ENCODE measurements around the gene AP3M1.

AP3M1 gene

DNA sequence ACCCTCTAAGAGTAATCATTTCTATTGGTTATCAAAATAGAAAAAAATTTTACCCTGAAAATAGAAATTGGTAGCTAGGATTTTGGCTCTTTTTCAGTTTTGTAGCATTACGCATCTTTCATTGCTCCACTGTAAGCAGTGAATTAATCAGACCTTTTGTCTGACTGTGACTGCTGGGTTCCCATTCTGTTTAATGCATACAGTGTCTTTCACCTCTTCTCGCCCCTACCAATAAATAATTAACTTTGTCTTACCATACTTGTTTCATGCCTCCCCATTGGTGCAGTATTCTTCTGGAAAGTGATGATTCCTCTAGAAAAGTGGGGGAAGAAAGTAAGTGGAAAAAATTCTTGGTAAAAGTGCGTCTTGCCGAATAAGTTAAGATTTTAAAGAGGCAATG is 73.2 kb downstream of the AP3M1 start:
- DNase-seq, result no peak

DNA sequence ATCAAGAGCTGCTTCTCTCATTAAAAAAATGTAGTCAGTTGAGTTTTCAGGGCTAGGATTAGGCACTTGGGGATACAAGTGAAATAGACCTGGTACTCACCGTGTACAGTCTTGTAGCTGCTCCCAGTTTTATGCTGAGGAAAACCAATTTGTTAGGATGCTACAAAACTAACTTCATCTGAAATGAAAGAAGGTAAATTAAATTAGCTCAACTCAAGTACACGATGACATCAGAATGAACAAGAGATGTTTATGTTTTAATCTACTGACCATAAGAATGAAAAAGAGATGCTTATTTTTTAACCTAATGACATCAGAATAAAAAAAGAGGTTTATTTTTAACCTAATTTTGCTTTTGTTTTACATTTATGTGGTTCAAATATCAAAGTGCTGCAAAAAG is 73.7 kb downstream of the AP3M1 start:
- no peak for DNase-seq

DNA sequence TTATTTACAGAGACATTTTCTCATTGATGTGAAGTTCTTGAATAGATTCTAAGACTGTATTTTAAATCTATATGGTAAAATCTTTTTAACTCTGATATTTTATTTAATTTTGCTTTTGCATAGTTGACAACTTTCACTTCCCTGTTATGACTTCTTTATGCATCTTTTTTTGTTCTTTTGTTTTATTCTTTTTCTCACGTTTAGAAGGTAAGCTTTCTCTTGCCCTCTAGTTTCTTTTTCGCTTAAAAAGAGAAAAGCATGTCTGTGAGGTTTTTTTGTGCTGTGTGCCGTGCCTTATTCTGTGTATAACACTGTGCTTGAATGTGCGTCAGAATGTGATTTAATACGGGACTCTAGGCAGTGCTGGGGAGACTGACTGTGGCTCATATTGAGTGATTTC is 74.7 kb downstream of the AP3M1 start:
- no peak for DNase-seq

DNA sequence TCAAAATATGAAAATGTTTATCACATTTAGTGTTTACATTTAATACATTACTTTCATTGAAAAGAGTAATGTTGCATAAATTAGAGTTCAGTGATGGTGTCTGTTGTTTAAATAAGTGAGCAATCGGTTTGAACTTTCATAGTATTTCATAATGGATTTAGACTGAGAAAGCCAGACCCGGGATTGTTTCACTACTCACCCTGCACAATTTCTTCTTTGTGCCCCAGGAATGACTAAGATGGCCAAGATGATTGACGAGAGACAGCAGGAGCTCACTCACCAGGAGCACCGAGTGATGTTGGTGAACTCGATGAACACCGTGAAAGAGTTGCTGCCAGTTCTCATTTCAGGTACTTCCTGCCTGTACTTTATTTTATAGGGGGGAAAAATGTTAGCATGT is 78.1 kb downstream of the AP3M1 start:
- DNase-seq, result no peak

GRCh38 chr10:74071157-74071556 is 79.5 kb downstream of the AP3M1 start:
- no peak for DNase-seq
